WTC11 (cell line): Measurements from ENCODE around the gene MED15. TPM values are rescaled to one million over a fixed set of nuclear protein-coding genes. Genes with fewer than 3 reads are reported as not detected.

Experiments used
- ATAC-seq: fragments of 200-7000 bp; cut with Tn5 transposase; 2 replicates; pipeline ENCODE4 v1.10.0; 2021; ENCODE audit warnings: mild to moderate bottlenecking, moderate library complexity
- CTCF ChIA-PET: fragments of 300-600 bp; sonication (Branson Sonifier 250); formaldehyde crosslinking; loops from one replicate; lab custom pipeline; 2021; ENCODE audit warnings: antibody characterized with exemption; lab: Charles Lee
- POLR2A ChIA-PET: fragments of 350-600 bp; sonication (Branson Sonifier 250); formaldehyde crosslinking; loops from one replicate; lab custom pipeline; 2021; ENCODE audit warnings: antibody characterized with exemption; lab: Charles Lee
- DNase-seq: peaks from one replicate; pipeline ENCODE4 v3.0.0; 2021; ENCODE audit warnings: low spot score
- H3K27ac Mint-ChIP-seq: 2 replicates; pipeline ENCODE4 v1.8.0; 2021; ENCODE audit warnings: mixed read lengths
- H3K27me3 Mint-ChIP-seq: 2 replicates; pipeline ENCODE4 v1.8.0; 2021; ENCODE audit warnings: low read depth, mild to moderate bottlenecking, moderate library complexity, mixed read lengths
- H3K36me3 Mint-ChIP-seq: 2 replicates; pipeline ENCODE4 v1.8.0; 2021; ENCODE audit warnings: mixed read lengths
- H3K4me1 Mint-ChIP-seq: 2 replicates; pipeline ENCODE4 v1.8.0; 2022; ENCODE audit warnings: mixed read lengths
- H3K4me3 Mint-ChIP-seq: 2 replicates; pipeline ENCODE4 v1.8.0; 2021; ENCODE audit warnings: mild to moderate bottlenecking, moderate library complexity, mixed read lengths
- H3K9me3 Mint-ChIP-seq: 2 replicates; pipeline ENCODE4 v1.8.0; 2021; ENCODE audit warnings: mixed read lengths
- CBFB ChIP-seq: sonication (generic); formaldehyde crosslinking; IDR thresholded peaks from 2 replicates; pipeline ENCODE4 v1.8.1; 2022; ENCODE audit warnings: mild to moderate bottlenecking, low read depth, missing genetic modification reagents
- E2F1 ChIP-seq: sonication (generic); formaldehyde crosslinking; IDR thresholded peaks from 2 replicates; pipeline ENCODE4 v1.8.0; 2022; ENCODE audit warnings: mild to moderate bottlenecking, missing genetic modification reagents
- ERG ChIP-seq: fragments of 250-450 bp; sonication (Bioruptor Pico); IDR thresholded peaks from 2 replicates; pipeline ENCODE4 v1.8.0; 2021; ENCODE audit warnings: mild to moderate bottlenecking
- FOXJ3 ChIP-seq: sonication (generic); formaldehyde crosslinking; IDR thresholded peaks from 2 replicates; pipeline ENCODE4 v1.9.0; 2021; ENCODE audit warnings: missing genetic modification reagents, mild to moderate bottlenecking, borderline replicate concordance
- GRHL2 ChIP-seq: fragments of 250-450 bp; sonication (Bioruptor Pico); IDR thresholded peaks from 2 replicates; pipeline ENCODE4 v1.8.0; 2022; ENCODE audit warnings: mild to moderate bottlenecking, moderate library complexity; ENCODE audit not compliant: insufficient replicate concordance, severe bottlenecking
- IRF2 ChIP-seq: sonication (generic); formaldehyde crosslinking; IDR thresholded peaks from 2 replicates; pipeline ENCODE4 v1.8.0; 2022; ENCODE audit warnings: low read depth, missing genetic modification reagents, borderline replicate concordance
- KAT7 ChIP-seq: sonication (generic); formaldehyde crosslinking; IDR thresholded peaks from 2 replicates; pipeline ENCODE4 v1.8.1; 2023; ENCODE audit warnings: missing genetic modification reagents, mild to moderate bottlenecking, borderline replicate concordance
- MXD4 ChIP-seq: fragments of 250-450 bp; sonication (Bioruptor Pico); IDR thresholded peaks from 2 replicates; pipeline ENCODE4 v1.8.0; 2021; ENCODE audit warnings: mild to moderate bottlenecking, moderate library complexity, borderline replicate concordance
- MYBL2 ChIP-seq: sonication (generic); formaldehyde crosslinking; IDR thresholded peaks from 2 replicates; pipeline ENCODE4 v1.8.1; 2023; ENCODE audit warnings: mild to moderate bottlenecking, moderate library complexity, missing genetic modification reagents
- NR1H2 ChIP-seq: sonication (generic); formaldehyde crosslinking; IDR thresholded peaks from 2 replicates; pipeline ENCODE4 v1.9.0; 2021; ENCODE audit warnings: mild to moderate bottlenecking, moderate library complexity, missing genetic modification reagents
- PRDM15 ChIP-seq: sonication (generic); formaldehyde crosslinking; IDR thresholded peaks from 2 replicates; pipeline ENCODE4 v1.8.0; 2022; ENCODE audit warnings: missing genetic modification reagents
- RELA ChIP-seq: sonication (generic); formaldehyde crosslinking; IDR thresholded peaks from 2 replicates; pipeline ENCODE4 v1.8.1; 2022; ENCODE audit warnings: missing genetic modification reagents, mild to moderate bottlenecking, borderline replicate concordance
- RORB ChIP-seq: fragments of 250-450 bp; sonication (Bioruptor Pico); IDR thresholded peaks from 2 replicates; pipeline ENCODE4 v1.9.0; 2021; ENCODE audit warnings: mild to moderate bottlenecking
- SP1 ChIP-seq: sonication (generic); formaldehyde crosslinking; conservative IDR thresholded peaks from 2 replicates; pipeline ENCODE4 v1.8.1; 2022; ENCODE audit warnings: missing genetic modification reagents
- ZMAT4 ChIP-seq: fragments of 250-450 bp; sonication (Bioruptor Pico); IDR thresholded peaks from 2 replicates; pipeline ENCODE4 v1.9.0; 2021; ENCODE audit warnings: mild to moderate bottlenecking
- ZNF121 ChIP-seq: sonication (generic); formaldehyde crosslinking; IDR thresholded peaks from 2 replicates; pipeline ENCODE4 v1.8.0; 2023; ENCODE audit warnings: missing genetic modification reagents
- total RNA-seq: library from RNA; stranded (reverse); gene quantifications from 3 replicates; pipeline ENCODE4 v1.2.3, GENCODE V29; 2021

Gene MED15
- total RNA-seq, 1 experiment from 2014 or later: 67.7 TPM

GRCh38 chr22:20520093-20520511 lies 12.7 kb downstream of the MED15 start:
- no peak for ATAC-seq
- peaks cover 8% of the 10 kb centered on the region for H3K36me3 Mint-ChIP-seq
- no peak for DNase-seq
- no peak overlapping the region for H3K27ac Mint-ChIP-seq
- POLR2A ChIA-PET: no interaction called here
- TF ChIP-seq NR1H2 (no peak), RORB (no peak), ZMAT4 (CRISPR knock-in tag) (no peak), SP1 (CRISPR knock-in tag) (no peak), MXD4 (CRISPR knock-in tag) (no peak), IRF2 (CRISPR knock-in tag) (no peak), KAT7 (CRISPR knock-in tag) (no peak), MYBL2 (CRISPR knock-in tag) (no peak), E2F1 (CRISPR knock-in tag) (no peak), RELA (CRISPR knock-in tag) (no peak), GRHL2 (CRISPR knock-in tag) (no peak), CBFB (CRISPR knock-in tag) (no peak), FOXJ3 (CRISPR knock-in tag) (no peak), ZNF121 (CRISPR knock-in tag) (no peak), PRDM15 (CRISPR knock-in tag) (no peak)
- peaks cover 17% of the 10 kb centered on the region for H3K4me1 Mint-ChIP-seq
- no peaks in the 10 kb centered on the region for H3K27me3 Mint-ChIP-seq
- CTCF ChIA-PET: interaction anchor here (0.6 kb wide), 1 partner anchor 102 kb away, joined by 3 read pairs; no protein-coding TSS in a partner anchor
- H3K9me3 Mint-ChIP-seq: no peaks in the 10 kb centered on the region
- H3K4me3 Mint-ChIP-seq: no peak overlapping the region

- Mint-ChIP-seq H3K36me3 (peaks cover 14% of the 10 kb centered on the region), H3K27ac (peak overlapping the region; percentile 70), H3K27me3 (no peaks in the 10 kb centered on the region), H3K4me1 (peaks cover 29% of the 10 kb centered on the region), H3K9me3 (no peaks in the 10 kb centered on the region), H3K4me3 (no peak overlapping the region)
- no peak for ATAC-seq
- ChIA-PET CTCF (interaction anchor here (0.7 kb wide), 1 partner anchor 46 kb away, joined by 3 read pairs; no protein-coding TSS in a partner anchor), POLR2A (no interaction called here)
- no peak for TF ChIP-seq ERG (CRISPR knock-in tag)
- DNase-seq: no peak
These were observed 15.0 kb downstream of the MED15 start for GRCh38 chr22:20522134-20523004.
